ENCODE measurements around the gene ADAM19.

Gene ADAM19

DNA sequence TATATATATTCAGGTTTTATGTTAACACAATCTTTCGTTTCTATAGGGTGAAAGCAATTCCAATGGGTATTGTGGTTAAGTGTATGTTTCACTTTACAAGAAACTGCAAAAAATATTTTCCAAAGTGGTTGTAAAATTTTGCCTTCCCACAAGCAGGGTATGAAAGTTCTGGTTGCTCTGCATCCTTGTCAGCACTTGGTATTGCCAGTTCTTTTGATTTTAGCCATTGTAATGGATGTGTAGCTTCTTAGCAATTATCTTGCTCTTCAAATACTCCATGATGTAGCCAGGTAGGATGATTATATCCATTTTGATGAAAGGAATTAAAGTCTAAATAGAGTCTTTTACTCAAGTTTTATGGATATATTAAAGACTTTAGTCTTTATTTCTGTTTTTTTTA is 9.1 kb upstream of the ADAM19 start:
- ATAC-seq (ENCODE audit: low read depth) (no peak), DNase-seq (ENCODE audit: low spot score in 2 of 2) (no peak)
- H3K36me3 Mint-ChIP-seq, result no peaks in the 10 kb centered on the region
- peaks cover 34% of the 10 kb centered on the region for H3K4me1 Mint-ChIP-seq
- no peaks in the 10 kb centered on the region for H3K9me3 Mint-ChIP-seq
- H3K4me3 Mint-ChIP-seq, result no peak overlapping the region
- no peaks in the 10 kb centered on the region for H3K27me3 Mint-ChIP-seq
- H3K27ac Mint-ChIP-seq, result peak overlapping the region; percentile 71

DNA sequence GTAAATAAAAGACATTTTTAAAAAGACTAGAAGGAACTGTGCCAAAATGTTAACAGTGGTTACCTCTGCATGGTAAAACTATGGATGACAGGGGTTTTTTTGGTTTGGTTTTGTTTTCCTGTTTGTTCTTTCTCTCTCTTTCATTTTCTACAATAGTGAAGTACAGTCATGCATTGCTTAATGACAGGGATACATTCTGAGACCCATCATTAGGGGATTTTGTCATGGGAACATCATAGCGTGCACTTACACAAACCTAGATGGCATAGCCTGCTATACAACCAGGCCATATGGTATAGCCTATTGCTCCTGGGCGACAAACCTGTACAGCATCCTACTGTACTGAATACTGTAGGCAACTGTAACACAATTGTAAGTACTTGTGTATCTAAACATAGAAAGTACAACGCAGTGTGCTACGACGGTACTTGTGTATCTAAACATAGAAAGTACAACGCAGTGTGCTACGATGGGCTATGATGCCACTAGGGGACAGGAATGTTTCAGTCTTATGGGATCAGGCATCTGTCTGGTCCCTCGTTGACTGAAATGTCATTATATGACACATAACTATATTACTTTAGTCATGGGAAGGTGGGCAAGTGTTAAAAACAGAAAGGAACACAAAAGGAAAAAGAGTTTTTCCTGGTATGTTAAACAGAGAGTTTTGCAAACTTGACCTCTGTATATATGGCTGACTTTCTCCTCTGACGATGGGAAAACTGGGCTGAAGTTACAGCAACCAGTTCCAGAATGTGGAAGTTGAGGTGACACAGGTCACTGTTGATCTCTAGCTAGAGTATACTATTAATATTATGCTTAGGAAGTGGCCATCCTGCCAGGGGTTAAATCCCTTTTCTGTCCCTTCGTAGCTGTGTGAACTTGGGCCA is 7.4 kb upstream of the ADAM19 start:
- H3K4me3 Mint-ChIP-seq, result peak overlapping the region; percentile 10
- peak overlapping the region; percentile 90 for H3K27ac Mint-ChIP-seq
- H3K27me3 Mint-ChIP-seq, result no peaks in the 10 kb centered on the region
- H3K9me3 Mint-ChIP-seq, result no peaks in the 10 kb centered on the region
- DNase-seq (ENCODE audit: low spot score in 2 of 2) (no peak), ATAC-seq (ENCODE audit: low read depth) (peak; percentile 82)
- H3K36me3 Mint-ChIP-seq, result no peaks in the 10 kb centered on the region
- H3K4me1 Mint-ChIP-seq, result peaks cover 42% of the 10 kb centered on the region

DNA sequence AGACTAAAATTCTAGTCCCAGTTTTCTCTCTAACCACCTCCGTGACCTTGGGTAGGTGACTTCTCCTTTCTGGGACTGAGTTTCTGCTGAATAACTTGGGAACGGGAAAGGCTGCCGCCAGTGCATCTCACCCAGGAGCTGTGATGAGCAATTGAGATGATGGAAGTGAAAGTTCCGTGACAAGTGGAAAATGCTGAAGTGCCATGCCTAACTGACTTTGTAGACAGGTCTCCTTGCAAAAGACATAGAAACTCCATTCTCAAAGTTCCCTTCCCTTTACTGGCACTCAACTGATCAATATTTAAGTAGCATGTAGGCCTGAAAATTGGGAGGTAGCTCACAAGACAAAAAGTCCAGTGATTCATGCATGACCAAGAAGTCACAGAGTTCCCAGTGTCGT is 6.3 kb upstream of the ADAM19 start:
- Mint-ChIP-seq H3K4me1 (peaks cover 48% of the 10 kb centered on the region), H3K4me3 (peak overlapping the region; percentile 9), H3K27me3 (no peaks in the 10 kb centered on the region), H3K27ac (peak overlapping the region; percentile 72), H3K9me3 (no peaks in the 10 kb centered on the region), H3K36me3 (no peaks in the 10 kb centered on the region)
- DNase-seq (ENCODE audit: low spot score in 2 of 2), result no peak
- ATAC-seq (ENCODE audit: low read depth), result no peak

DNA sequence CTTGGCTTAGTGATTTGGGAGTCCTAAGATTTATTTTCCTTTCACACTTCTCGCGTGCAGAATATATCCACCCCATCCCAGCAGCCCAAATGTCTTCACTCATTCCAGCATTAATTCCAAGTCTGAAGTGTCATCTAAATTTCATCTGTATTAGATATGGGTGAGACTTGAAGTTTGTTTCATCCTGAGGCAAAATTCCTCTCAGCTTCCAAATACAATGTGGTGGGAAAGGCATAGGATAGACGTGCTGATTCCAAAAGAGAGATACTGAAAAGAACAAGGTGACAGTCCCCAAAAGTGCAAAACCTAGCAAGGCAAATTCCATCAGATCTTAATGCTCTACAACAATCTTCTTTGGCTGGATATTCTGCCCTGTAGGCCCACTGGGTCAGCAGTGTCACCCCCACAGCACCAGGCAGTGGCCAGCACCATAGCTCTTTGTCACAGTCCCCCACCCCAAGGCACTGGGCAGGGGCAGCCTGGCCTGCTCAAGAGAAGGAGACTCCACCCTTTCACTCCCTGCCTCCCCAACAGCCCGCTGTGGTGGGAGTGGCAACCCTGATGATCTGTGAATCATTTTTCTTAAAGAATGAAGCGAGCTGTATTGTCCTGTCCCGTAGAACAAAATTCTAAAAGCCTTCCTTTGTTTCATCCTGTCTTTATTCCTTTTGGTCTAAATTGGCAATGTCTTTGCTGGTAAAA is 2.7 kb upstream of the ADAM19 start:
- H3K9me3 Mint-ChIP-seq, result no peaks in the 10 kb centered on the region
- peaks cover 57% of the 10 kb centered on the region for H3K4me1 Mint-ChIP-seq
- ATAC-seq (ENCODE audit: low read depth) (no peak), DNase-seq (ENCODE audit: low spot score in 2 of 2) (no peak)
- H3K27me3 Mint-ChIP-seq, result no peaks in the 10 kb centered on the region
- H3K36me3 Mint-ChIP-seq, result peaks cover 11% of the 10 kb centered on the region
- H3K27ac Mint-ChIP-seq, result peak overlapping the region; percentile 6
- H3K4me3 Mint-ChIP-seq, result no peak overlapping the region

DNA sequence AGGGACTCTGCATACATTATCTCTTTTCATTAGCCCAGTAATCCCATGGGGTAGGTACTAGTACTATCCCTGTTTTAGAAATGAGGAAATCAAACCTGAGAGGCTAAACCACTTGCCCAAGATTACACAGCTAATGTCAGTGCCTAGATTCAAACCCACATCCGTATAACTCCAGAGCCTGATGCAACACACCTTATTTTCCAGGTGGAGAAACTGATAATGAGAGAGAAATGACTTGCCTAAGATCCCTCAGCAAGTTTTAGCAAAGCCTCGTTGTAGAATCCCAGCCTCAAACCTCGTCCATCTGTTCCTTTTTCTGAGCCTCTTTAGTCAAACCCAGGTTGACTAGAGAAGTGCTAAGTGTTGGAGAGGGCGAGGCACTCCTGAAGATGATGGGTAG is 1.1 kb upstream of the ADAM19 start:
- peaks cover 13% of the 10 kb centered on the region for H3K36me3 Mint-ChIP-seq
- ATAC-seq (ENCODE audit: low read depth), result no peak
- H3K9me3 Mint-ChIP-seq, result no peaks in the 10 kb centered on the region
- no peaks in the 10 kb centered on the region for H3K27me3 Mint-ChIP-seq
- H3K4me1 Mint-ChIP-seq, result peaks cover 53% of the 10 kb centered on the region
- peak overlapping the region; percentile 48 for H3K27ac Mint-ChIP-seq
- H3K4me3 Mint-ChIP-seq, result peak overlapping the region; percentile 41
- no peak for DNase-seq (ENCODE audit: low spot score in 2 of 2)

DNA sequence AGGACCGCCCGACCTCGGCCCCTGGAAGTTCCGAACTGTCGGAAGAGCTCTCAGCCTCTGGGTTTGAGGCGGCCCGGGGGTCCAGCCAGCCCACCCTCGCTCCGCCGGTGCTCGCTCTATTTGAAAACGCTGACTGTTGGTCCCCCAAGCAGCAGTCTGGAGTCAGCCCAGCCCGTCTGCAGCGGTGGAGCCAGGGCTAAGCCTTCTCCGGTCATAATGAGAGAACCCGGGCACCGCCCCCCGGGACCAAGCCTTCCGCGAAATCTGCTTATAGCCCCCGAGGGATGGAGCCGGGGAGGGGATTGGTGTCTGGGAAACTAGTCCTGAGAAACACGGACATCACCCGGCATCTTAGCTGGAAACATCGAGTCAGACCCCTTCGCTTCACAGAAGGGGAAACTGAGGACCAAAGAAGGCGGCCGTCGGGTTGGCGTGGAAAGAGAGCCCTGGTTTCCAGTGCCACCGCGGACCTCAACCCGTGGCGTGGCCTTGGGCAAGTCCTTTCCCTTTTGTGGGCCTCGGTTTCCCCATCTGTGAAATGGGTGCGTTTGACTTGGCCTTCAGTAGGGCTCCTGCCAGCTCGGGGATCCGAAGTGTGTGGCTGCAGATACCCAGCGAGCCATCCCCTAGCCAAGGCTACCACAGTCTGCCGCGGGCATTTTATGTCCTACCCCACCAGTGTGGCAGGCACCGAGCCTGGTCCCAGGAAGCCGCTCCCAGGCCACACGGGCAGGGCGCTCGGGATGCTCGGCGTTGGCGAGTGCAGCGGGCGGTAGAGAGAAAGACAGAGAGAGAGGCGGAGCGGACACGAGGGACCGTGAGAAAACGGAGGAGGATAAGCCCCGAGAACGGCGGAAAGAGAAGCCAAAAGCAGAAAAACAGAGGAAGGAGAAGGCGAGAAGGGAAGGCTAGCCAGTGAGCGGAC is 857 bp downstream of the ADAM19 start:
- ATAC-seq (ENCODE audit: low read depth) (peak; percentile 2), DNase-seq (ENCODE audit: low spot score in 2 of 2) (no peak)
- peak overlapping the region; percentile 96 for H3K4me3 Mint-ChIP-seq
- H3K27ac Mint-ChIP-seq, result peak overlapping the region; percentile 84
- H3K27me3 Mint-ChIP-seq, result no peaks in the 10 kb centered on the region
- H3K9me3 Mint-ChIP-seq, result no peaks in the 10 kb centered on the region
- peaks cover 24% of the 10 kb centered on the region for H3K36me3 Mint-ChIP-seq
- peaks cover 56% of the 10 kb centered on the region for H3K4me1 Mint-ChIP-seq

DNA sequence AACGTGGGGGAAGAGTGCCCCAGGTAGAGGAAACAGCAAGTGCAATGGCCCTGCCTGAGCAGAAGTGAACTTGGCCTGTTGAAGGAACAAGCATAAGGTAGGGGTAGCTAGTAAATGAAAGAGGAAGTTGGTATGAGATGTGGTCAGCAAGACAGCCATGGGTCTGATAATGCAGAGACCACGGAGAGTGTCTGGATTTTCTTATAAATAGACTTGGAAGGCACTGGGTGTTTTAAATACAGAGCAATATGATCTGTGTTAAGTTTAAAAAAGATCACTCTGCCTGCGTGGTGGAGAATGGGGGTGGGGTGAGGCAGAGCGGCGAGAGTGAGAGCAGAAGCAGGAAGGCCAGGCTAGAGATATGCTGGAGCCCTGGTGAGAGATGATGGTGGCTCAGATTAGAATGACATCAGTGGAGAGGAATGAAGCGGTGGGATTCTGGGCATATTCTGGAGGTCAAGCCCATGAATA is 4.2 kb downstream of the ADAM19 start:
- peak; percentile 48 to 64 for DNase-seq (ENCODE audit: low spot score in 2 of 2)
- Mint-ChIP-seq H3K27ac (peak overlapping the region; percentile 84), H3K9me3 (no peaks in the 10 kb centered on the region), H3K36me3 (peaks cover 33% of the 10 kb centered on the region), H3K4me3 (peak overlapping the region; percentile 96), H3K27me3 (no peaks in the 10 kb centered on the region), H3K4me1 (peaks cover 49% of the 10 kb centered on the region)
- ATAC-seq (ENCODE audit: low read depth), result peak; percentile 81

DNA sequence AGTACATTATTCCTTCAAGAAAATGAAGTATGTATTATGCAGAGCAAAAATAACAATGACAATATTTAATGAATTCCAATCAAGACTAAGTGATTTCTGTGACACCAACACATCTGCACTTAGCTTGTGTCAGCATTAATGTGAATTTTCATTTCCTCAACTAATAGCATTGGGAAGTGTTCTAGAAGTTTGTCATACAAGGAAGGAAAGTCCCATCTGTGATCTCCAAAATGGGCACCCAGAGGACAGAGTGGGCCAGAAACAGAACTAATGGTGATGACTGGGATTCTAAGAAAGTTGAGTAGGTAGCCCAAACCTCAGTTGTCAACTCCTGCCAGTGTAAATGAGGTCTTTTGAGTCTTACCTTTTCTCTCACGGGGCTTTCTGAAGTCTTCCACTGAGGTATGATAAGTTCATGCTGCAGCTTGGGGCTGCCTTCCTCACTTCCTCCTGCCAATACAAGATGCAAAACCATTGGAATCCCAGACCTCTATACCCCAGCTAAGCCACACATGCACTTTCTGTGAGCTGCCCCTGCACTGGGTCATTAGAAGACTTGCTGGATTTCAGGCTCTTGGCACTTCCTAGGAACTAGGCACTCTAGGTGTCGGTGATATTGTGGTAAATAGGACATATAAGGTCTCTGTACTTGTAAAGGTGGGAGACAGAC is 4.9 kb downstream of the ADAM19 start:
- peak; percentile 18 for ATAC-seq (ENCODE audit: low read depth)
- H3K36me3 Mint-ChIP-seq, result peaks cover 33% of the 10 kb centered on the region
- H3K4me1 Mint-ChIP-seq, result peaks cover 45% of the 10 kb centered on the region

DNA sequence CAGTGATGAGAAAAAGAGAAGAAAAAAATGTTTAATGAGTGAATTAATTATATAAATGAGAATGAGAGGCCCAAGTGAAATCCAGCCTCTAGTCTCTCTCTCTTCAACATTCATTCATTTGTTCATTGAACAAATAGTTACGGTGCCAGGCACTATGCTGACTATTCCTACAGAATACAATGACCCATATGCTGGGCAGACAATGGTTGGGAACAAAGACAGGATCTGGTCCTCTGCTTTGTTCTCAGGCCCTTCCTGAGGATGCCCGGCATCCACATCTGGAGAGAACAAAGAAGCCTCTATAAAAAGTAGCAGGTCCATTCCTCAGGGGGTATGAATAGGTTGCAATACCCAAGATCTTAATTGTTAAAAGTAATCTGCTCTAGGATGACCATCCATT is 6.9 kb downstream of the ADAM19 start:
- H3K27ac Mint-ChIP-seq, result no peak overlapping the region
- H3K4me1 Mint-ChIP-seq, result peaks cover 45% of the 10 kb centered on the region
- ATAC-seq (ENCODE audit: low read depth) (no peak), DNase-seq (ENCODE audit: low spot score in 2 of 2) (no peak)
- peaks cover 32% of the 10 kb centered on the region for H3K36me3 Mint-ChIP-seq
- H3K27me3 Mint-ChIP-seq, result no peaks in the 10 kb centered on the region
- no peaks in the 10 kb centered on the region for H3K9me3 Mint-ChIP-seq
- no peak overlapping the region for H3K4me3 Mint-ChIP-seq

More for the DNA sequence above, 4.9 kb downstream of the ADAM19 start:
- Mint-ChIP-seq H3K9me3 (no peaks in the 10 kb centered on the region), H3K27ac (peak overlapping the region; percentile 84), H3K4me3 (peak overlapping the region; percentile 96), H3K27me3 (no peaks in the 10 kb centered on the region)
- DNase-seq (ENCODE audit: low spot score in 2 of 2), result no peak

DNA sequence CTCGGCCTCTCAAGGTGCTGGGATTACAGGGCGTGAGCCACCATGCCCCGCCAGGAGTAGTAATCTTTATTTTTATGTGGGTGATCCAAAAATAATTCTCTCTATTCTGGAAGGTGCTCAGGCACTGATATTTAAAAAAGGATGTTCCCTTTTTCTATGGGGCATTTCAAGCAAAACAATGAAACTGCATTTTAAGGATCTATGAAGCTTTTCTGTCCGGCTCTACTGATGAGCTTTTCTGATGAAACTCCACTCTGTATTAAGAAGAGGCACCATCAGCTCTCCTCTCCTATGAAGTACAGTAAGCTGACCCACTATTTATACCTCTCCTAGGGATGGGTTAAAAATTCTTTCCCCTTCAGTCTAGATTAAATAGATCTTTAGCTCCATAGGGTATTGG is 7.4 kb downstream of the ADAM19 start:
- Mint-ChIP-seq H3K4me1 (peaks cover 44% of the 10 kb centered on the region), H3K27me3 (no peaks in the 10 kb centered on the region), H3K36me3 (peaks cover 34% of the 10 kb centered on the region), H3K9me3 (no peaks in the 10 kb centered on the region), H3K4me3 (no peak overlapping the region), H3K27ac (no peak overlapping the region)
- no peak for ATAC-seq (ENCODE audit: low read depth)
- DNase-seq (ENCODE audit: low spot score in 2 of 2), result no peak

DNA sequence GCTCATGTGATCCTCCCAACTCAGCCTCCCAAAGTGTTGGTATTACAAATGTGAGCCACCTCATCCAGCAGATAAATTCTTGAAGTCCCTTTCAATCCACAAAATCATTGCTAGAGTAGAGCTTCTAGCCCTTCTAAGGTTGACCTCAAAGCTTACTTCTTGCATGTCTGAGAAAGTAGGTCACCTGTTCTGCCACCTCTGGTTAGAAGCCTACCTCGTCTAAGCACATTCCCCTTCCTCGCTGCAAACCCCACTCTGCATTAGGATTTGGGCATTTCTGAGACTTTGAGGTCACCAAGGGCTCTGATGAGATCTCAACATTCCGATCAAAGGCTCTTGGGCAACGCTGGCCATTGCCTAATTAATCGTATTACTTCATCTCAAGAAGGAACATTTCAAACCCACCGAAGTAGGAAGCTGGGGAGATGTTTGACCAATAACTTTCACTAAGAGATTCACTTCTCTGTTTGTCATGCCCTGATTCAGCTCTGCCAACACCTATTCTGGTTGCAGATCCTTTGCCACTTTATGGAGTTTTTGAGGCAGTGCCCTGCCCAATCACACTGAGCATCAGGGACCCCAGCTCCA is 8.6 kb downstream of the ADAM19 start:
- ATAC-seq (ENCODE audit: low read depth) (no peak), DNase-seq (ENCODE audit: low spot score in 2 of 2) (no peak)
- H3K4me3 Mint-ChIP-seq, result peak overlapping the region; percentile 56
- peaks cover 46% of the 10 kb centered on the region for H3K4me1 Mint-ChIP-seq
- H3K9me3 Mint-ChIP-seq, result no peaks in the 10 kb centered on the region
- peaks cover 39% of the 10 kb centered on the region for H3K36me3 Mint-ChIP-seq
- H3K27me3 Mint-ChIP-seq, result no peaks in the 10 kb centered on the region
- peak overlapping the region; percentile 51 for H3K27ac Mint-ChIP-seq

DNA sequence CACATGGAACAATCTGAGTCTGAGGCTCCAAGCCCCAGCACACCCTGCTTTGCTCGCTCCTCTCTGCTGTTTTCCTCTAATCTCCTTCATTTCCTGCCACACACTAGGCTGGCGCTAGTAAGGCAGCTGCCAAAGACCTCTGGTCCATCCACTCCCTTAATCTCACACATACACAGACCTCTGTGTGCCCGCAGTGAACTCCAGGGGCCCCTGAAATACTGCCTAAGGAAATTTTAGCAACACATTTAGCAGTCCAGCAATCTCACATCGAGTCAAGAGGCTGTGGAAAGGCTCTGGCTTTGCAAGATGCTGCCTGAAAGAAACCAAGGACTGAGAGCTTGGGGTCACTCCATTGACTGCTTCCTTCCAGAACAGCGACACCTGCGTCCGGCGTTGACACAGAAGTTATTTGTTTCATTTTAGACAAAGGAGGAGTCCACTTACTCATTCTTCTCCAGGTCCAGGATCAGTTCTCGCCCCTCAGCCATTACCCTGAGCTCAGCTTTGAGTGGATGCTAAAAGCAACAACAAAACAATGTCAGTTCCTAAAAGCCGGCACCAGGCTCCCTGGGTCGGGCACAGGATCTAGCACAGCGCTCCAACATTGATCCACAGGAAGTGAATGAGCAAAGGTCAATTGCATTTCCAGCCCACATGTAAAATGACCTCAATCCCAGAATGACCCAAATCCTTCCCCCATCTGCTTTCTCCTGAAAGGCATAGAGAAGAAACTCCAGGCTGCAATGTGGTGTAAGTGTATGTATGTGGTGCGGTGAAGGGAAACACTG is 11.5 kb downstream of the ADAM19 start:
- Mint-ChIP-seq H3K4me3 (no peak overlapping the region), H3K27ac (no peak overlapping the region), H3K27me3 (no peaks in the 10 kb centered on the region), H3K4me1 (peaks cover 48% of the 10 kb centered on the region), H3K9me3 (no peaks in the 10 kb centered on the region), H3K36me3 (peaks cover 44% of the 10 kb centered on the region)
- DNase-seq (ENCODE audit: low spot score in 2 of 2) (no peak), ATAC-seq (ENCODE audit: low read depth) (no peak)
